GM18499 (cell line): ENCODE measurements around the gene CYFIP1.

Experiments used
- ATAC-seq: cut with Tn5 transposase; IDR thresholded peaks from one replicate; pipeline ENCODE4 v1.9.1; 2021; ENCODE audit warnings: moderate number of reproducible peaks; ENCODE audit not compliant: insufficient read depth, unreplicated experiment

Gene CYFIP1

GRCh38 chr15:22969489-22969888 lies 10.7 kb downstream of the CYFIP1 start:
- ATAC-seq = no peak

- ATAC-seq = no peak
Observed at GRCh38 chr15:22968366-22968765, 11.8 kb downstream of the CYFIP1 start.

- no peak for ATAC-seq
Observed at GRCh38 chr15:22967084-22967770, 12.9 kb downstream of the CYFIP1 start.

GRCh38 chr15:22966321-22967083 lies 13.7 kb downstream of the CYFIP1 start:
- ATAC-seq = no peak

GRCh38 chr15:22963641-22964040 lies 16.5 kb downstream of the CYFIP1 start:
- no peak for ATAC-seq

GRCh38 chr15:22962611-22963010 lies 17.6 kb downstream of the CYFIP1 start:
- ATAC-seq = no peak

- ATAC-seq = no peak
Observed at GRCh38 chr15:22961762-22962161, 18.4 kb downstream of the CYFIP1 start.

GRCh38 chr15:22960556-22960955 lies 19.6 kb downstream of the CYFIP1 start:
- no peak for ATAC-seq

- no peak for ATAC-seq
Observed at GRCh38 chr15:22960126-22960525, 20.0 kb downstream of the CYFIP1 start.

GRCh38 chr15:22959321-22960101 lies 20.7 kb downstream of the CYFIP1 start:
- ATAC-seq = no peak

- ATAC-seq = no peak
Observed at GRCh38 chr15:22958487-22959280, 21.5 kb downstream of the CYFIP1 start.

GRCh38 chr15:22956978-22957260 lies 23.2 kb downstream of the CYFIP1 start:
- no peak for ATAC-seq

GRCh38 chr15:22956257-22956977 lies 23.8 kb downstream of the CYFIP1 start:
- no peak for ATAC-seq

GRCh38 chr15:22955544-22956119 lies 24.5 kb downstream of the CYFIP1 start:
- ATAC-seq = no peak

- ATAC-seq = no peak
Observed at GRCh38 chr15:22954798-22955543, 25.2 kb downstream of the CYFIP1 start.

GRCh38 chr15:22954326-22954725 lies 25.8 kb downstream of the CYFIP1 start:
- ATAC-seq = no peak

GRCh38 chr15:22952796-22953579 lies 27.2 kb downstream of the CYFIP1 start:
- ATAC-seq = no peak
